Osteocyte (in vitro differentiated cells): ENCODE data around the gene VCL. TPM values are rescaled to one million over a fixed set of nuclear protein-coding genes. Genes with fewer than 3 reads are reported as not detected.
A peak's percentile ranks its signal among the peaks of the same experiment; 100 is the strongest.

ENCODE experiments used
- DNase-seq: peaks from one replicate; pipeline ENCODE4 v3.0.0; 2021; ENCODE audit warnings: mixed read lengths; ENCODE audit not compliant: unreplicated experiment; ENCODE audit errors: extremely low spot score
- H3K27ac Mint-ChIP-seq: one replicate; pipeline ENCODE4 v1.8.0; 2021; ENCODE audit warnings: mild to moderate bottlenecking, mixed read lengths; ENCODE audit not compliant: unreplicated experiment
- H3K27me3 Mint-ChIP-seq: one replicate; pipeline ENCODE4 v1.8.0; 2021; ENCODE audit warnings: mixed read lengths; ENCODE audit not compliant: unreplicated experiment
- H3K36me3 Mint-ChIP-seq: one replicate; pipeline ENCODE4 v1.8.0; 2021; ENCODE audit warnings: mixed read lengths; ENCODE audit not compliant: unreplicated experiment
- H3K4me1 Mint-ChIP-seq: one replicate; pipeline ENCODE4 v1.8.0; 2021; ENCODE audit warnings: mixed read lengths; ENCODE audit not compliant: unreplicated experiment
- H3K4me3 Mint-ChIP-seq: one replicate; pipeline ENCODE4 v1.8.0; 2021; ENCODE audit warnings: mild to moderate bottlenecking, moderate library complexity, mixed read lengths; ENCODE audit not compliant: unreplicated experiment
- H3K9me3 Mint-ChIP-seq: one replicate; pipeline ENCODE4 v1.8.0; 2021; ENCODE audit warnings: mixed read lengths; ENCODE audit not compliant: unreplicated experiment
- CTCF ChIP-seq: fragments of 200-600 bp; sonication (generic); IDR thresholded peaks from 2 replicates; pipeline ENCODE4 v1.5.0; 2021; ENCODE audit warnings: antibody characterized with exemption, mild to moderate bottlenecking, moderate library complexity
- total RNA-seq: library from RNA; stranded (reverse); gene quantifications from 2 replicates; pipeline ENCODE4 v1.2.1, GENCODE V29; 2021

Gene VCL
- total RNA-seq, 1 donor from 2014 or later: 338 TPM

DNA sequence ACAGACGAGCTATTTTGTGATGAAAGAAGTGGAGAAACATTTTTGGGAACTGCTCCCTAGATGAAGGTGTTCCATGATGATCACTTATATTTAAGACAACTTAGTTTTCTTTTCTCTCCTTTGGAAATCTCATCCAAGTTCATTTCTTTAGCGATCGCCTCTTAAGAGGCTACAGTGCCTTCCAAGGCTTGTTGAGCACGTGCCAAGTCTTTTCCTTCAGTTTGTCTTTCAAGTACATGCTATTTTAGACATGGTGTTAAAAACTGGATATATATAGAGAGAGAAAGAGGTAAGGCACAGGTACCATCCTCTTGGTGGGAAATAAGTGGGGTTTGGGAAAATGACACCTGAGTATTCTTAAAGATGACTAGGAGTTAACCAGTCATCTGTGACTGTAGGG lies 155.8 kb downstream of the VCL start:
- Mint-ChIP-seq H3K9me3 (no peaks in the 10 kb centered on the region), H3K4me1 (peaks cover 26% of the 10 kb centered on the region), H3K36me3 (no peaks in the 10 kb centered on the region), H3K4me3 (no peak overlapping the region), H3K27me3 (no peaks in the 10 kb centered on the region), H3K27ac (no peak overlapping the region)
- DNase-seq: no peak
- TF ChIP-seq CTCF: no peak

- Mint-ChIP-seq H3K4me1 (peaks cover 21% of the 10 kb centered on the region), H3K36me3 (no peaks in the 10 kb centered on the region), H3K27me3 (no peaks in the 10 kb centered on the region), H3K27ac (peak overlapping the region; percentile 42), H3K4me3 (no peak overlapping the region), H3K9me3 (no peaks in the 10 kb centered on the region)
- DNase-seq: no peak
- TF ChIP-seq CTCF: no peak
Measured at GRCh38 chr10:74156919-74157289, 159.0 kb downstream of the VCL start.

DNA sequence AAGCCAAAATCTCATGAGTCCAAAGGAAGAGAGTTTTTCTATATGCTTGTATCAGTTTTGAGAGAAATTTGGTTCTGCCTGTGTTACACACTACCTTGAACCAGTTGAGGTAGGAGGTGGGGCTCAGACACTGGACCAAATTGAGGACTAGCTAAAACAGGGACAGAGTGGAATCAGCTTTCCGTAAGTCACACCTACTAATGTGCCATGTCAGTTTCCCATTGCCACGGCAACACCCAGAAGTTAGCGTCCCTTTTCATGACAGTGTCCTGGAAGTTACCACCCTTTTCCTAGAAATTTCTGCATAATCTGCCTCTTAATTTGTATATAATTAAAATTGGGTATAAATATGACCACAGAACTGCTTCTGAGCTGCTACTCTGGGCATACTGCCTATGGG lies 162.1 kb downstream of the VCL start:
- Mint-ChIP-seq H3K27me3 (no peaks in the 10 kb centered on the region), H3K9me3 (no peaks in the 10 kb centered on the region), H3K27ac (no peak overlapping the region), H3K36me3 (no peaks in the 10 kb centered on the region), H3K4me3 (no peak overlapping the region), H3K4me1 (peaks cover 28% of the 10 kb centered on the region)
- no peak for TF ChIP-seq CTCF
- DNase-seq: no peak

- H3K36me3 Mint-ChIP-seq: no peaks in the 10 kb centered on the region
- peaks cover 33% of the 10 kb centered on the region for H3K4me1 Mint-ChIP-seq
- no peak for TF ChIP-seq CTCF
- no peak overlapping the region for H3K4me3 Mint-ChIP-seq
- H3K27me3 Mint-ChIP-seq: no peaks in the 10 kb centered on the region
- no peaks in the 10 kb centered on the region for H3K9me3 Mint-ChIP-seq
- DNase-seq: no peak
- H3K27ac Mint-ChIP-seq: peak overlapping the region; percentile 58
Measured at GRCh38 chr10:74163319-74164068, 165.6 kb downstream of the VCL start.

GRCh38 chr10:74164716-74165529 lies 167.0 kb downstream of the VCL start:
- no peaks in the 10 kb centered on the region for H3K27me3 Mint-ChIP-seq
- H3K36me3 Mint-ChIP-seq: no peaks in the 10 kb centered on the region
- no peak for TF ChIP-seq CTCF
- no peak for DNase-seq
- peak overlapping the region; percentile 26 for H3K4me3 Mint-ChIP-seq
- no peaks in the 10 kb centered on the region for H3K9me3 Mint-ChIP-seq
- peaks cover 45% of the 10 kb centered on the region for H3K4me1 Mint-ChIP-seq
- H3K27ac Mint-ChIP-seq: peak overlapping the region; percentile 86
